SW 1271 (cell line): ENCODE data around the gene WDR93.
"Not testable (repeated sequence)": the region's sequence is repeated elsewhere in the genome, so short reads cannot be mapped to it uniquely, and the experiment has no call there.

ENCODE experiments used
- DNase-seq, 2 experiments: peaks; one replicate each; lab custom pipeline; 2025; lab: John Stamatoyannopoulos, UW

Gene WDR93

GRCh38 chr15:89685995-89686394 lies 4.6 kb upstream of the WDR93 start:
- no peak for DNase-seq

GRCh38 chr15:89686522-89686921 lies 4.1 kb upstream of the WDR93 start:
- no peak for DNase-seq

- DNase-seq: not testable (repeated sequence)
Measured at GRCh38 chr15:89689930-89690275, 708 bp upstream of the WDR93 start.

GRCh38 chr15:89693091-89693490 lies 2.5 kb downstream of the WDR93 start:
- DNase-seq: no peak

- DNase-seq: no peak
Measured at GRCh38 chr15:89693696-89694095, 3.1 kb downstream of the WDR93 start.

- no peak for DNase-seq
Measured at GRCh38 chr15:89695198-89695597, 4.6 kb downstream of the WDR93 start.

GRCh38 chr15:89704411-89704810 lies 13.8 kb downstream of the WDR93 start:
- DNase-seq: no peak

GRCh38 chr15:89707577-89707976 lies 17.0 kb downstream of the WDR93 start:
- no peak for DNase-seq

- DNase-seq: no peak
Measured at GRCh38 chr15:89714775-89715174, 24.2 kb downstream of the WDR93 start.

- DNase-seq: no peak
Measured at GRCh38 chr15:89723031-89723430, 32.4 kb downstream of the WDR93 start.

GRCh38 chr15:89724621-89725020 lies 34.0 kb downstream of the WDR93 start:
- no peak for DNase-seq

GRCh38 chr15:89725064-89725463 lies 34.5 kb downstream of the WDR93 start:
- DNase-seq: no peak

GRCh38 chr15:89728254-89728653 lies 37.6 kb downstream of the WDR93 start:
- no peak for DNase-seq

- no peak for DNase-seq
Measured at GRCh38 chr15:89731275-89731674, 40.7 kb downstream of the WDR93 start.

GRCh38 chr15:89732451-89733172 lies 42.0 kb downstream of the WDR93 start:
- DNase-seq: no peak

GRCh38 chr15:89735773-89736172 lies 45.2 kb downstream of the WDR93 start:
- DNase-seq: no peak

GRCh38 chr15:89740137-89740536 lies 49.5 kb downstream of the WDR93 start:
- peak; percentile 24 to 84 for DNase-seq

GRCh38 chr15:89743011-89743410 lies 52.4 kb downstream of the WDR93 start:
- no peak for DNase-seq

- DNase-seq: no peak
Measured at GRCh38 chr15:89743594-89743993, 53.0 kb downstream of the WDR93 start.

GRCh38 chr15:89745131-89745530 lies 54.5 kb downstream of the WDR93 start:
- no peak for DNase-seq

- DNase-seq: no peak
Measured at GRCh38 chr15:89745768-89746167, 55.2 kb downstream of the WDR93 start.

- DNase-seq: no peak
Measured at GRCh38 chr15:89746386-89746780, 55.8 kb downstream of the WDR93 start.

- no peak for DNase-seq
Measured at GRCh38 chr15:89747708-89748682, 57.4 kb downstream of the WDR93 start.
